Neural cell (in vitro differentiated cells): Measurements from ENCODE around the gene ESR1.

Experiments used
- EP300 ChIP-seq: fragments of 450-650 bp; conservative IDR thresholded peaks from 2 replicates; pipeline ENCODE4 v1.6.1; 2014; ENCODE audit warnings: antibody characterized with exemption, mild to moderate bottlenecking, moderate library complexity; ENCODE audit not compliant: poor library complexity, severe bottlenecking
- EZH2 ChIP-seq: fragments of 200-600, 300-800 bp; shearing (Covaris generic), sonication (generic); IDR thresholded peaks from 2 replicates; pipeline ENCODE4 v1.6.1; 2014; ENCODE audit warnings: antibody characterized with exemption, low read length, borderline replicate concordance, mild to moderate bottlenecking; ENCODE audit not compliant: insufficient read depth, poor library complexity, severe bottlenecking
- POLR2AphosphoS5 ChIP-seq: IDR thresholded peaks from 2 replicates; pipeline ENCODE4 v1.6.1; 2012
- TAF1 ChIP-seq: IDR thresholded peaks from 2 replicates; pipeline ENCODE4 v1.6.1; 2012; ENCODE audit warnings: low read depth
- TF ChIP-seq, protein P1 (sequence below): fragments of 450-650 bp; IDR thresholded peaks from 2 replicates; pipeline ENCODE4 v1.5.1; 2014; ENCODE audit warnings: antibody characterized with exemption, mild to moderate bottlenecking, moderate library complexity; ENCODE audit not compliant: poor library complexity, severe bottlenecking
- TF ChIP-seq, protein P2 (sequence below): IDR thresholded peaks from 2 replicates; pipeline ENCODE4 v1.6.1; 2012; ENCODE audit warnings: borderline replicate concordance

DNA sequence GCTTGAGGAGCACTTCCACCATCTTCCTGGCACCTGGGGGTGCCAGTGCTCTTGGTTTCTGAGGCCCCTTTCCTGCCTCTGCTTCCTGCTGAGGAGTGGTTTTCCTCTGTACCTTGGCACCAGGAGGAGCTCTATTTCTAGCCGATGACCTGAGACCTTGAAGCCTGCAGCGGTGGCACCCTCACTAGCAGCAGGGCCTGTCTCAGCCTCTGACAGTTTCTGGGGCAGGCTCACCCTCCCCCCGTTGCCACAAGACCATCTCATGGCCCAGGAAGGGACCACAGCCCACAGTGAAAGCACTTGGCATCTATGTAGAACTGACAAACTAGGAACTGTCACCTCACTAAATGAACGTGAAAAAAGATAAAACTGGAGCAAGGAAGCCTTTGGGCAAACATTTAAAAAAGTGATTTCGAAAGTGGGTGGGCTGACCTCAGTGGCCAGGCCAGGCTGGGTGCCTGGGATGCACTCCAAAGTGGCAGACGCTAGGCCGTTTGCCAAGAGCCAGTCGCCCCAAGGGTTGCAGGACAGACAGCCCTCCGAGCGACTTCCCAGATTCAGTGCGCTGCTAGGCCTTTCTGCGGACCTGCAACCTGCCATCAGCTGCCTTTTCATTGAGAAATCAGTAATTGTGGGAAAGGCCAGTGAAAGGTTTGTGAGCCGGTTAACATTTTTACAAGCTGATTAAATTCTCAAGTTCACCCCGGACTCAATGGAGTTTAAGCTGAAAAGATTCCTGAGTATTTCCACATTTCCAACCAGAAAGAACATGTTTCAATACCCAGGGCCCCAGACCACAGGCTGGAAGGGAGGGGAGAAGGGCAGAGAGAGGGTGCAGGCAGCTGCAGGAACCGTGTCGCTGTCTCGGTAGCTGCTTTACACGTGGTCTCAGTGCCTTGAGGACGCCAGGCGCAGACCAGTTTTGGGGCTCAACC, 303.7 kb downstream of the ESR1 start:
- TF ChIP-seq POLR2AphosphoS5 (no peak), EP300 (no peak), EZH2 (no peak), TAF1 (no peak)
- TF ChIP-seq, protein P1, sequence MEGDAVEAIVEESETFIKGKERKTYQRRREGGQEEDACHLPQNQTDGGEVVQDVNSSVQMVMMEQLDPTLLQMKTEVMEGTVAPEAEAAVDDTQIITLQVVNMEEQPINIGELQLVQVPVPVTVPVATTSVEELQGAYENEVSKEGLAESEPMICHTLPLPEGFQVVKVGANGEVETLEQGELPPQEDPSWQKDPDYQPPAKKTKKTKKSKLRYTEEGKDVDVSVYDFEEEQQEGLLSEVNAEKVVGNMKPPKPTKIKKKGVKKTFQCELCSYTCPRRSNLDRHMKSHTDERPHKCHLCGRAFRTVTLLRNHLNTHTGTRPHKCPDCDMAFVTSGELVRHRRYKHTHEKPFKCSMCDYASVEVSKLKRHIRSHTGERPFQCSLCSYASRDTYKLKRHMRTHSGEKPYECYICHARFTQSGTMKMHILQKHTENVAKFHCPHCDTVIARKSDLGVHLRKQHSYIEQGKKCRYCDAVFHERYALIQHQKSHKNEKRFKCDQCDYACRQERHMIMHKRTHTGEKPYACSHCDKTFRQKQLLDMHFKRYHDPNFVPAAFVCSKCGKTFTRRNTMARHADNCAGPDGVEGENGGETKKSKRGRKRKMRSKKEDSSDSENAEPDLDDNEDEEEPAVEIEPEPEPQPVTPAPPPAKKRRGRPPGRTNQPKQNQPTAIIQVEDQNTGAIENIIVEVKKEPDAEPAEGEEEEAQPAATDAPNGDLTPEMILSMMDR = no peak
- TF ChIP-seq, protein P2, sequence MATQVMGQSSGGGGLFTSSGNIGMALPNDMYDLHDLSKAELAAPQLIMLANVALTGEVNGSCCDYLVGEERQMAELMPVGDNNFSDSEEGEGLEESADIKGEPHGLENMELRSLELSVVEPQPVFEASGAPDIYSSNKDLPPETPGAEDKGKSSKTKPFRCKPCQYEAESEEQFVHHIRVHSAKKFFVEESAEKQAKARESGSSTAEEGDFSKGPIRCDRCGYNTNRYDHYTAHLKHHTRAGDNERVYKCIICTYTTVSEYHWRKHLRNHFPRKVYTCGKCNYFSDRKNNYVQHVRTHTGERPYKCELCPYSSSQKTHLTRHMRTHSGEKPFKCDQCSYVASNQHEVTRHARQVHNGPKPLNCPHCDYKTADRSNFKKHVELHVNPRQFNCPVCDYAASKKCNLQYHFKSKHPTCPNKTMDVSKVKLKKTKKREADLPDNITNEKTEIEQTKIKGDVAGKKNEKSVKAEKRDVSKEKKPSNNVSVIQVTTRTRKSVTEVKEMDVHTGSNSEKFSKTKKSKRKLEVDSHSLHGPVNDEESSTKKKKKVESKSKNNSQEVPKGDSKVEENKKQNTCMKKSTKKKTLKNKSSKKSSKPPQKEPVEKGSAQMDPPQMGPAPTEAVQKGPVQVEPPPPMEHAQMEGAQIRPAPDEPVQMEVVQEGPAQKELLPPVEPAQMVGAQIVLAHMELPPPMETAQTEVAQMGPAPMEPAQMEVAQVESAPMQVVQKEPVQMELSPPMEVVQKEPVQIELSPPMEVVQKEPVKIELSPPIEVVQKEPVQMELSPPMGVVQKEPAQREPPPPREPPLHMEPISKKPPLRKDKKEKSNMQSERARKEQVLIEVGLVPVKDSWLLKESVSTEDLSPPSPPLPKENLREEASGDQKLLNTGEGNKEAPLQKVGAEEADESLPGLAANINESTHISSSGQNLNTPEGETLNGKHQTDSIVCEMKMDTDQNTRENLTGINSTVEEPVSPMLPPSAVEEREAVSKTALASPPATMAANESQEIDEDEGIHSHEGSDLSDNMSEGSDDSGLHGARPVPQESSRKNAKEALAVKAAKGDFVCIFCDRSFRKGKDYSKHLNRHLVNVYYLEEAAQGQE = no peak
